Colonic mucosa (tissue), 4 donors: ENCODE results near the gene MOG. TPM values are rescaled to one million over a fixed set of nuclear protein-coding genes. Genes with fewer than 3 reads are reported as not detected.
A peak's percentile ranks its signal among the peaks of the same experiment; 100 is the strongest.

Experiments used
- DNase-seq: peaks from one replicate; pipeline ENCODE4 v3.0.0-alpha.2; 2020
- H3K27ac ChIP-seq: fragments of 200-600 bp; one replicate; pipeline ENCODE4 v1.8.0; 2021
- H3K27me3 ChIP-seq: fragments of 200-600 bp; one replicate; pipeline ENCODE4 v1.8.0; 2021
- H3K36me3 ChIP-seq: fragments of 200-600 bp; one replicate; pipeline ENCODE4 v1.8.0; 2021
- H3K4me1 ChIP-seq: fragments of 200-600 bp; one replicate; pipeline ENCODE4 v1.8.0; 2021; ENCODE audit warnings: mild to moderate bottlenecking
- H3K4me3 ChIP-seq: fragments of 200-600 bp; one replicate; pipeline ENCODE4 v1.8.0; 2021
- H3K9ac ChIP-seq, 2 donors: one replicate each; pipeline ENCODE4 v1.7.0; 2013; ENCODE audit warnings: control low read depth in 2 of 2, low read depth in 2 of 2, low read length in 2 of 2
- H3K9me3 ChIP-seq: fragments of 200-600 bp; one replicate; pipeline ENCODE4 v1.8.0; 2021
- CTCF ChIP-seq: fragments of 200-600 bp; IDR thresholded peaks from one replicate; pipeline ENCODE4 v1.8.0; 2022; ENCODE audit warnings: antibody characterized with exemption, mild to moderate bottlenecking
- intact Hi-C: fragments of 100-400 bp; cut with DNase I; formaldehyde crosslinking; loops from one replicate; pipeline ENCODE4 v1.14.1; 2022
- total RNA-seq, 2 donors: library from RNA; stranded (reverse); fragmentation: NEBNext Ultra II Directional in 1 of 2; extraction: Animal tissue kit (Norgen Biotek cat#: 25700) in 1 of 2; gene quantifications; one replicate each; pipeline ENCODE4 v1.2.1, GENCODE V29; 2021
- donor health status: healthy.
- donor health status: DM: no; HTN: no; CAD: no.
- donor health status: DM: no; HTN: no; CAD: no.

The MOG gene
- total RNA-seq, 2 donors from 2014 or later = not detected

GRCh38 chr6:29696147-29697125 lies 39.5 kb downstream of the MOG start:
- Histone ChIP-seq H3K36me3 (no peaks in the 10 kb centered on the region), H3K4me1 (no peaks in the 10 kb centered on the region), H3K4me3 (no peak overlapping the region), H3K27me3 (no peaks in the 10 kb centered on the region), H3K9ac (no peak overlapping the region), H3K27ac (no peak overlapping the region), H3K9me3 (no peaks in the 10 kb centered on the region)
- no peak for DNase-seq
- intact Hi-C loops = no loop called here
- TF ChIP-seq CTCF = no peak

- DNase-seq = peak; percentile 54
- H3K27me3 ChIP-seq = no peaks in the 10 kb centered on the region
- H3K27ac ChIP-seq = no peak overlapping the region
- no peaks in the 10 kb centered on the region for H3K9me3 ChIP-seq
- TF ChIP-seq CTCF = no peak
- H3K36me3 ChIP-seq = no peaks in the 10 kb centered on the region
- intact Hi-C loops = loop anchor here (10.0 kb wide), 2 partner anchors 132 to 312 kb away; no protein-coding TSS in a partner anchor
- no peaks in the 10 kb centered on the region for H3K4me1 ChIP-seq
- H3K4me3 ChIP-seq = no peak overlapping the region
- H3K9ac ChIP-seq = no peak overlapping the region
Measured at GRCh38 chr6:29702519-29703103, 45.7 kb downstream of the MOG start.

DNA sequence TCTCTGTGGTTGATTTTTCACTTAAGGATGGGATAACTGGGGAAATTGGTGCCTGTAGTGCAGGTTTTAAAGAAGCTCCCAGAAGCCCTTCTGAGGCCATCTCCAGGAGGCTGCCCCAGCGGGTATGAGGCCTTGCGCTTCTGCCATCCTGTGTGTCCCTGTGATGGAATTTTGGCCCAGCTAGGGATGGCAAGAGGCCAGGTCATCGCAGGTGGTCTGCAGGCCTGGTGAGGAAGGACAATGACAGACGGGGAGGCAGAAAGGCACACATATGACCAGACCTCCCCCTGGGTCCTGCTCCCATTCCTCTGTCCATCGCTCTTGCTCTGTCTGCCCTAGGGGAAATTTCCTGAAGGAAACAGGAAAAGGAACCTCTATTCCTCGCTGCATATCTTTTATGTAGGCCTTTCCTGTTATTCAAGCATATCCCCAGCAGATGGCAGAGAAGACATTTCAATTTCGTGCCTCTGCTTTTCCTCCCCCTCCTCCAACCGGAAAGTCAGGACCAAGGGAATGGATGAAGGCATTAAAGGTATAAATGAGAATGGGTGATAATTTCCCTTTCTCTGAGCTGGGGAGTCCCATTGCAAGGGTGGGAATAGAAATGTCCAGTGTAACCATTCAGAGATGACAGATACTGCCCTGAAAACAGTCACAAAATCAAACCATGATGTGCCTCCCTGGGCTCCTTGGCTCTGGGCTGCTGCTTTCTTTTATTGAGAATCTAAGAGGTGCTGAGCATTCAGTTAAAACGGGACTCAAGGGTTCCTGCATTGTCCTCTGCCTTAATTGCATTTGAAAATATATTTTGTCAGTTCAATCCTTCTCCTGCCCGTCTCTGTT lies 48.7 kb downstream of the MOG start:
- Histone ChIP-seq H3K4me1 (no peaks in the 10 kb centered on the region), H3K36me3 (no peaks in the 10 kb centered on the region), H3K9ac (no peak overlapping the region), H3K27ac (no peak overlapping the region), H3K9me3 (no peaks in the 10 kb centered on the region), H3K27me3 (no peaks in the 10 kb centered on the region), H3K4me3 (no peak overlapping the region)
- intact Hi-C loops = loop anchor here (10.0 kb wide), 2 partner anchors 129 to 309 kb away; no protein-coding TSS in a partner anchor
- peak; percentile 53 for TF ChIP-seq CTCF
- peak; percentile 49 for DNase-seq

DNA sequence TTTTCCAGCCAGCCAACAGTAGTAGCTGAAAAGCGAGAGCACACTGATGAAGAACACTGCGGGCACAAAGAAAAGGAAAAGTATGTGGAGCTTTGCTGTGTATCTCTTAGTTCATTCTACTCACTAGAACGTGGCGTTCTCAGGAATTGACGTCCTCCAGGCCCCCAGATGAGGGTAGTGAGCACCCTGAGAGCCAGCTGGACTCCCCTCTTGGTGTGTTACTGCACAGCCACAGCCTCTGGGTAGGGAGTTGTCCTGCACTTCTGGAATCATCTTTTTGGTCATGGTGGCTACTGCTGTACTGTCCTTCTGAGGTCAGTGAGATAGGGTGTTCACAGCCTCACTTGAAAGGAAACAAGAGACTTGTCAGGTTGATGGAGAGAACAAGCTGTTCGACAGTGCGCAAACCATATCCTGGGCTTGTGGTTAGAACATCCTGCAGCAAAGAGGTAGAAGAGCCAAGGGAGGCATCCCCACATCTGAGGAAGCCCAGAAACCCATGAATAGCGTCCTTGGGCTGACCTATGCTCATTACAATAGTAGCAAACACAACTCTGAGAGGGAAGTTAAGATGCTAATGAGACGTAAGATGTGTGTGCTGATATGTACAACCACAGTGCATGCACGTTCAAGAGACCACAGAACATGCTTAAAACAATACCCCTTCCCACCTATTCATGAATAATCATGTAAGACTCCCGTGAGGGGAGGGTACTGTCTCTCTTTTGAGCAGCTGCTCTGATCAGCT lies 51.7 kb downstream of the MOG start:
- Histone ChIP-seq H3K36me3 (no peaks in the 10 kb centered on the region), H3K27me3 (no peaks in the 10 kb centered on the region), H3K4me3 (no peak overlapping the region), H3K9ac (no peak overlapping the region), H3K4me1 (no peaks in the 10 kb centered on the region), H3K27ac (no peak overlapping the region), H3K9me3 (no peaks in the 10 kb centered on the region)
- no peak for DNase-seq
- no peak for TF ChIP-seq CTCF
- intact Hi-C loops = loop anchor here (10.0 kb wide), 2 partner anchors 126 to 306 kb away; no protein-coding TSS in a partner anchor
